Measurements from ENCODE around the gene GPR15LG. TPM values are rescaled to one million over a fixed set of nuclear protein-coding genes. Genes with fewer than 3 reads are reported as not detected.
"Not testable (repeated sequence)": the region's sequence is repeated elsewhere in the genome, so short reads cannot be mapped to it uniquely, and the experiment has no call there.

GPR15LG gene
- total RNA-seq, result not detected in 3 replicates

- no peaks in the 10 kb centered on the region for H3K9me3 Mint-ChIP-seq
- H3K27ac Mint-ChIP-seq, result no peak within 1 kb of the TSS
- H3K4me1 Mint-ChIP-seq, result no peaks in the 10 kb centered on the region
- DNase-seq (ENCODE audit: low spot score in 2 of 2, unreplicated experiment in 2 of 2), result no peak
- no peak within 1 kb of the TSS for H3K4me3 Mint-ChIP-seq
- no peaks in the 10 kb centered on the region for H3K36me3 Mint-ChIP-seq
- no peak for TF ChIP-seq CTCF (IDR thresholded peaks at IDR 0.05; ENCODE audit: unreplicated experiment)
- no peaks in the 10 kb centered on the region for H3K27me3 Mint-ChIP-seq (ENCODE audit: low read depth)
These were observed at the start of gene GPR15LG for GRCh38 chr10:84173501-84173929. TSS of gene GPR15LG (plus strand) at chr10:84173801. CDS start at chr10:84173852, 51 bp downstream.

DNA sequence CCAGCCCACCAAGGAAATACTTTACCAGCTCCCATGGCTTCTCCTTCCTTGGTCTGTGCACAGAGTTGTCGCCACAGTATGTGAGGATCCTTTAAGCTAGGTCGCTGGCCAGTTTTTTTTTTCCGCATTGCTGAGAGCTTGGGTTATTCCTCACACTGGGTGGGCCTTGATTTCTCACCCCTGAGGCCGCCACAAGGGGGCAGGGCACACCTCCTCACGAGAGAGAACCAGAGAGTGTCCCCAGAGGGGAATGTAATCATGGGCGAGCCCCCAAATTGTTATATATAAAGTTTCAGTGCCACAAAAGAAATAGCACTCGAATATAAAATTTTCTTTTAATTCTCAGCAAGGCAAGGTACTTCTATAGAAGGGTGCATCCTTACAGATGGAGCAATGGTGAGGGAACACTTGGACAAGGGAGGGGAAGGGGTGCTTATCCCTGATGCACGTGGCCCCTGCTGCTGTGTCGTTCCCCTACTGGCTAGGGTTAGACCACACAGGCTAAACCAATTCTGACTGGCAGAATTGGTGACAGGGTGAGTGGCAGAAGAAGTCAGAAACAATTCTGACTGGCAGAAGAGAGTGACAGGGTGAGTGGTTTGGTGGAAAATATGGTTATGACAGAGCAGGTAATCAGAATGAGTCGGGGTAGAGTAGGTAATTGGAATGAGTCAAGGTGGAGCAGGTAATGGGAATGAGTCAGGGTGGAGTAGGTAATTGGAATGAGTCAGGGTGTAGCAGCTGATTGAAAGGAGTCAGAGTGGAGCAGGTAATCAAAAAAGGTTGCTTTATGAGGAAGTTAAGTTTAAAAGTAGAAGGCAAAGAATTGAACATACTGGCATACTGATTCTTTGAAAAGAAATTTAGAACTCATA, 47.5 kb upstream of the GPR15LG start:
- H3K27me3 Mint-ChIP-seq (ENCODE audit: low read depth), result peaks cover 22% of the 10 kb centered on the region
- not testable (repeated sequence) for H3K4me1 Mint-ChIP-seq; H3K4me3 Mint-ChIP-seq; DNase-seq (ENCODE audit: low spot score in 2 of 2, unreplicated experiment in 2 of 2); H3K27ac Mint-ChIP-seq; H3K36me3 Mint-ChIP-seq
- peaks cover 35% of the 10 kb centered on the region for H3K9me3 Mint-ChIP-seq

- Mint-ChIP-seq H3K27ac (no peak overlapping the region), H3K27me3 (ENCODE audit: low read depth) (peaks cover 27% of the 10 kb centered on the region), H3K36me3 (no peaks in the 10 kb centered on the region), H3K4me1 (no peaks in the 10 kb centered on the region), H3K9me3 (peaks cover 35% of the 10 kb centered on the region), H3K4me3 (no peak overlapping the region)
- no peak for TF ChIP-seq CTCF (IDR thresholded peaks at IDR 0.05; ENCODE audit: unreplicated experiment)
- DNase-seq (ENCODE audit: low spot score in 2 of 2, unreplicated experiment in 2 of 2), result no peak
These were observed 46.8 kb upstream of the GPR15LG start for GRCh38 chr10:84126785-84127167.

GRCh38 chr10:84135836-84136235, 37.8 kb upstream of the GPR15LG start:
- peaks cover 24% of the 10 kb centered on the region for H3K4me1 Mint-ChIP-seq
- TF ChIP-seq CTCF (IDR thresholded peaks at IDR 0.05; ENCODE audit: unreplicated experiment), result no peak

DNA sequence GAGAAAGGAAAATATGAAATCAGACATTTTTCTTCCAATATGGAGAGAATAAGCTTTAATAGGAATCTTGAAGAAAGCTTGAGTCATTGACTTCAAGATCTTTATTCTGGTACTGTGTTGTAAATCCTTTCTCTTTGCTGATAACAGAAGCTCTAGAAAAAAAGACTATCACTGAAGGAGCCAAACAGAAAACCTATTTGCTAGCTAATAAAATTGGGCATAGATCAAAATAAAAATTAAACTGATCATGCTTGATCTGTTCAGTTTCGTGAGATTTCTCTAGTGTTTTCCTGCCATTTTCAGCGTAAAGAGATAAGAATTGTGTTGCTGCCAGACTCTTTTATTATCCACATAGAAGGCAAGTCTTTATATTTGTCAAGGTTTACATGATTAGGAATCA, 35.8 kb upstream of the GPR15LG start:
- Mint-ChIP-seq H3K4me1 (peaks cover 32% of the 10 kb centered on the region), H3K27me3 (ENCODE audit: low read depth) (peaks cover 36% of the 10 kb centered on the region), H3K27ac (peak overlapping the region; percentile 67), H3K4me3 (peak overlapping the region; percentile 97), H3K36me3 (no peaks in the 10 kb centered on the region), H3K9me3 (no peaks in the 10 kb centered on the region)
- DNase-seq (ENCODE audit: low spot score in 2 of 2, unreplicated experiment in 2 of 2), result no peak
- TF ChIP-seq CTCF (IDR thresholded peaks at IDR 0.05; ENCODE audit: unreplicated experiment), result no peak

More at GRCh38 chr10:84135836-84136235, 37.8 kb upstream of the GPR15LG start:
- no peak overlapping the region for H3K4me3 Mint-ChIP-seq
- no peaks in the 10 kb centered on the region for H3K36me3 Mint-ChIP-seq
- H3K27ac Mint-ChIP-seq, result no peak overlapping the region
- H3K27me3 Mint-ChIP-seq (ENCODE audit: low read depth), result peaks cover 49% of the 10 kb centered on the region
- H3K9me3 Mint-ChIP-seq, result no peaks in the 10 kb centered on the region
- no peak for DNase-seq (ENCODE audit: low spot score in 2 of 2, unreplicated experiment in 2 of 2)

DNA sequence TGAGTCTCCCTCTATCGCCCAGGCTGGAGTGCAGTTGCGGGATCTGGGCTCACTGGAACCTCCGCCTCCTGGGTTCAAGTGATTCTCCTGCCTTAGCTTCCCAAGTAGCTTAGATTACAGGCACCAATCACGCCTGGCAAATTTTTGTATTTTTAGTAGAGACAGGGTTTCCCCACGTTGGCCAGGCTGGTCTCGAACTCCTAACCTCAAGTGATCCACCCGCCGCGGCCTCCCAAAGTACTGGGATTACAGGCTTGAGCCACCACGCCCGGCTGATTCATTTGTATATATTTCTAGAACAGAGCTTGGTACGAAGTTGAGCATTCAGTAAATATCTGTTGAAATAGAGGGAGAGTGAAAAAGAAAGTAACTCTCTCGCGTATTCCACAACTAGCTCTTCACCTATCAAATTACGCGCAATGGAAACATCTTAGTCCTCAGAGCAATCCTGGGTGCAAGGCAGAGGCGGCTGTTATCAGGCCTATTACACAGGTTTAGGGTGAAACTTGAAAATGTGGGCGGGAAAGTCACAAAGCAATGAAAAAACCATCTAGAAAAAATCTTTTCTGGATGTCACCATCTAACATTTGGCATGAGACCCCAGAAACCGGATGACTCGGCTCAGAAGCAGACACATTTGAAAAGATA, 35.0 kb upstream of the GPR15LG start:
- H3K4me3 Mint-ChIP-seq, result peak overlapping the region; percentile 97
- no peaks in the 10 kb centered on the region for H3K9me3 Mint-ChIP-seq
- peaks cover 32% of the 10 kb centered on the region for H3K4me1 Mint-ChIP-seq
- TF ChIP-seq CTCF (IDR thresholded peaks at IDR 0.05; ENCODE audit: unreplicated experiment), result no peak
- H3K27ac Mint-ChIP-seq, result peak overlapping the region; percentile 98
- peaks cover 28% of the 10 kb centered on the region for H3K27me3 Mint-ChIP-seq (ENCODE audit: low read depth)
- peaks cover 3% of the 10 kb centered on the region for H3K36me3 Mint-ChIP-seq
- DNase-seq (ENCODE audit: low spot score in 2 of 2, unreplicated experiment in 2 of 2), result no peak

Measured in mesothelial cell of epicardium (in vitro differentiated cells).